ENCODE results near the gene SFMBT2.

SFMBT2 gene

DNA sequence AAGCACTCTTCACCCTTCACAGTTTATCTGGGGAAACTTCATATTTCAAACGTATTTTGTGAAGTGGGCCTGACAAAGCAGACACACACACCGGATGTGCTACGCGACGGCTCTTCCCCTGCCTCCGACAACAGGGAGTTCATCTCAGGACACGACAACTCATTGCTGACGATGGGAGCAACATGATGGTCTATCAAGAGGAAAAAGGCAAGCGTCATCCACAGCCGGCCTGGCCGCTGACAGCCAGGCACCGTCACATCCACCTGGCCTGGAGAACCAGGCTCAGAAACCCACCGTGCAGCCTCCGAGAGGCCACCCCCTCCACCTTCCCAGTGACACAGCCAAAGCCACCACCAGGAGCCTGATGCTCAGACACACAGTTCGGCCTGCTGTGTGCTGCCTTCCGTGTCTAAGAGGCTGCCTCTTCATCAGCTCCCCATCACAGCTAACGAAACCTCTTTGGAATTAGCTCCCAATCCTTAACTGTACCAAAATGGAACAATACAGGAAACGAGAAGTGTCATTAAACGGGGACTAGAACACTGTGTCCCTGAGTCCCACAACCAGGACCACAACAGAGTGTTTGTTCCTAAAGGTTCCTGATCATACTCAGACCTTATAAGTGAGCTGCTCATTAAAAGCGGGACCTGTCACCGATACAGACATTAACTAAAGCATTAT lies 76.7 kb downstream of the SFMBT2 start:
- Histone ChIP-seq H3K27ac (no peak overlapping the region), H3K4me3 (ENCODE audit: low read depth in 1 of 2, low read length in 1 of 2) (no peak overlapping the region), H3K4me1 (ENCODE audit: control insufficient read depth in 1 of 2, insufficient read depth in 1 of 2, low read depth in 1 of 2, low read length in 1 of 2) (peaks cover 3 to 4% of the 10 kb centered on the region in 2 experiments), H3K36me3 (no peaks in the 10 kb centered on the region), H3K27me3 (no peaks in the 10 kb centered on the region), H3K9me3 (no peaks in the 10 kb centered on the region)
- TF ChIP-seq, protein P1, sequence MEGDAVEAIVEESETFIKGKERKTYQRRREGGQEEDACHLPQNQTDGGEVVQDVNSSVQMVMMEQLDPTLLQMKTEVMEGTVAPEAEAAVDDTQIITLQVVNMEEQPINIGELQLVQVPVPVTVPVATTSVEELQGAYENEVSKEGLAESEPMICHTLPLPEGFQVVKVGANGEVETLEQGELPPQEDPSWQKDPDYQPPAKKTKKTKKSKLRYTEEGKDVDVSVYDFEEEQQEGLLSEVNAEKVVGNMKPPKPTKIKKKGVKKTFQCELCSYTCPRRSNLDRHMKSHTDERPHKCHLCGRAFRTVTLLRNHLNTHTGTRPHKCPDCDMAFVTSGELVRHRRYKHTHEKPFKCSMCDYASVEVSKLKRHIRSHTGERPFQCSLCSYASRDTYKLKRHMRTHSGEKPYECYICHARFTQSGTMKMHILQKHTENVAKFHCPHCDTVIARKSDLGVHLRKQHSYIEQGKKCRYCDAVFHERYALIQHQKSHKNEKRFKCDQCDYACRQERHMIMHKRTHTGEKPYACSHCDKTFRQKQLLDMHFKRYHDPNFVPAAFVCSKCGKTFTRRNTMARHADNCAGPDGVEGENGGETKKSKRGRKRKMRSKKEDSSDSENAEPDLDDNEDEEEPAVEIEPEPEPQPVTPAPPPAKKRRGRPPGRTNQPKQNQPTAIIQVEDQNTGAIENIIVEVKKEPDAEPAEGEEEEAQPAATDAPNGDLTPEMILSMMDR (IDR thresholded peaks at IDR 0.05) = no peak

DNA sequence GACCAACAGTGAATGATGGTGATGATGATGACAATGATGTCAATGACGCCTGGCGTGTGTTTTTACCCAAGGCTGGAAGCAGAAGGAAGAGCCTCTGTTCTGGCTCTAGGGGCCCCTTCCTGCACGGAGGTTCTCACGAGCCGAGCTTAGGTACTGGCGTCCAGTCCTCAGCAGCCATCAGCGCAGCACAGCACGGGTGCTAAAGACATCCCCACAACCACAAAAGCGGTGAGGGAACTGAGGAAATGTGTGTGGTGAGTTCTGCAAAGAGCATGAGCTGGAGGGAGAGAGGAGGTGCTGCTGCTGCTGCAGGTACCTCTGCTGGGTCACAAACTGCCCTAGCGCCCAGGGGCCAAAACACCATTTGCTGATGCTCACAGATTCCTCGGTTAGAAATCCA lies 81.6 kb downstream of the SFMBT2 start:
- no peaks in the 10 kb centered on the region for H3K4me1 ChIP-seq (ENCODE audit: control insufficient read depth in 1 of 2, insufficient read depth in 1 of 2, low read depth in 1 of 2, low read length in 1 of 2)
- no peaks in the 10 kb centered on the region for H3K9me3 ChIP-seq
- H3K36me3 ChIP-seq = no peaks in the 10 kb centered on the region
- no peaks in the 10 kb centered on the region for H3K27me3 ChIP-seq
- TF ChIP-seq, protein P1 (IDR thresholded peaks at IDR 0.05) = no peak
- no peak overlapping the region for H3K4me3 ChIP-seq (ENCODE audit: low read depth in 1 of 2, low read length in 1 of 2)
- H3K27ac ChIP-seq = no peak overlapping the region

DNA sequence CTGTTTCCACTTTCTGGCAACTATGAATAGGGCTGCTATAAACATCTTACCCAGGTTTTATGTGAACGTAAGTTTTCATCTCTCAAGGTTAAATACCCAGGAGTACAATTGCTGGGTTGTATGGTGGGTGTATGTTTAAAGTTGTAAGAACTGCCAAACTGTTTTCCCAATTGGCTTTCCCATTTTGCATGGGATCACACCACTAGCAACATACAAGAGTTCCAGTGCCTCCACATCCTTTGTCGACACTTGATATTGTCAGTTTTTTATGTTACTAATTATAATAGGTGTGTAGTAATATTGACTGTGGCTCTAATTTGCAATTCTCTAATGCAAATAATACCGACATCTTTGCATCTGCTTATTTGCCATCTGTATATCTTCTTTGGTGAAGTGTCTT lies 82.9 kb downstream of the SFMBT2 start:
- H3K4me1 ChIP-seq (ENCODE audit: control insufficient read depth in 1 of 2, insufficient read depth in 1 of 2, low read depth in 1 of 2, low read length in 1 of 2) = no peaks in the 10 kb centered on the region
- H3K4me3 ChIP-seq (ENCODE audit: low read depth in 1 of 2, low read length in 1 of 2) = no peak overlapping the region
- no peaks in the 10 kb centered on the region for H3K36me3 ChIP-seq
- no peaks in the 10 kb centered on the region for H3K9me3 ChIP-seq
- no peak overlapping the region for H3K27ac ChIP-seq
- TF ChIP-seq, protein P1 (IDR thresholded peaks at IDR 0.05) = no peak
- no peaks in the 10 kb centered on the region for H3K27me3 ChIP-seq

DNA sequence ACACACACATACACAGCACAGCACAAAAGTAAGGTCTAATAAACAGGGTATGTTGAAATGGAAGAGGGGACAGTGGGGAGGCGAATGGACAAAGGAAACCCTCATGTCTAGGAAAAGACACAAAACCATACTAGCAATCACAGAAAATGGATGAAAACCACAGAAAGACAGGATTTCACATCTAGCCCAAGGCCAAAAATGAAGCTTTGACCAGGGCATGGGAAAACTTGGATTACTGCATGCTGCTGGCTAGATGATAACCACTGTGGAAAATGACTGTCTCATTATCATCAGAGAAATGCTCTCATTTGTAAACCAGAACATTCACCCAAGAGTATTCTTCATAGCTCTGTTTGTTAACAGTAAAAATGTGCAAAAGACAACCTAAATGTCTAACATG lies 88.2 kb downstream of the SFMBT2 start:
- no peaks in the 10 kb centered on the region for H3K36me3 ChIP-seq
- no peaks in the 10 kb centered on the region for H3K9me3 ChIP-seq
- no peak overlapping the region for H3K4me3 ChIP-seq (ENCODE audit: low read depth in 1 of 2, low read length in 1 of 2)
- no peak overlapping the region for H3K27ac ChIP-seq
- TF ChIP-seq, protein P1 (IDR thresholded peaks at IDR 0.05) = no peak
- peaks cover 0 to 3% of the 10 kb centered on the region in 2 experiments for H3K4me1 ChIP-seq (ENCODE audit: control insufficient read depth in 1 of 2, insufficient read depth in 1 of 2, low read depth in 1 of 2, low read length in 1 of 2)
- no peaks in the 10 kb centered on the region for H3K27me3 ChIP-seq

DNA sequence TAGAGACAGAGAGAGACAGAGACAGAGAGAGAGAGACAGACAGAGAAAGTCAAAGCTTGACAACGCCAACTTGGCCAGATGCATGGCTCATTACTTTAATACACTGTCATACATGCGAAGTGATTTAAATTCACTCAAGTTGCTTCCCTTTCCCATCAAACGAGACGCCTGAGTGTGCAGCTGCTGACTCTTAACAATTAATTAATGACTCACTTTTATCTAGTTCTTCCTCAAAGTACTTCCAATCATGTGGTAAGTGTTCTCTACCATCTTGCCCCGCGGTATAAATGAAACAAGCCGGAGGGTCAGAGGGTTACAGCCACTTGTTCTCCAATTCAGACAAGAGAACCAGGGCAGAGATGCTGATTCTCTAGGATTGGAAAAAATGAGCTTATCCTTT lies 90.8 kb downstream of the SFMBT2 start:
- TF ChIP-seq, protein P1 (IDR thresholded peaks at IDR 0.05) = no peak
- Histone ChIP-seq H3K36me3 (no peaks in the 10 kb centered on the region), H3K4me1 (ENCODE audit: control insufficient read depth in 1 of 2, insufficient read depth in 1 of 2, low read depth in 1 of 2, low read length in 1 of 2) (peaks cover 0 to 3% of the 10 kb centered on the region in 2 experiments), H3K9me3 (no peaks in the 10 kb centered on the region), H3K27ac (no peak overlapping the region), H3K4me3 (ENCODE audit: low read depth in 1 of 2, low read length in 1 of 2) (no peak overlapping the region), H3K27me3 (no peaks in the 10 kb centered on the region)
